Neuron (in vitro differentiated cells): ENCODE data around the gene CELF3.
"Not testable (repeated sequence)": the region's sequence is repeated elsewhere in the genome, so short reads cannot be mapped to it uniquely, and the experiment has no call there.

Experiments
- H2AFZ ChIP-seq: one replicate; pipeline ENCODE4 v1.6.1; 2013; ENCODE audit warnings: low read depth, mild to moderate bottlenecking, inconsistent platforms, low read length, moderate library complexity
- H3K27me3 ChIP-seq: one replicate; pipeline ENCODE4 v1.6.1; 2013; ENCODE audit warnings: low read length; ENCODE audit not compliant: insufficient read depth
- H3K36me3 ChIP-seq: one replicate; pipeline ENCODE4 v1.6.1; 2013; ENCODE audit warnings: low read length; ENCODE audit not compliant: insufficient read depth
- H3K4me1 ChIP-seq: one replicate; pipeline ENCODE4 v1.6.1; 2013; ENCODE audit warnings: low read length; ENCODE audit not compliant: insufficient read depth
- H3K4me3 ChIP-seq: 2 replicates; pipeline ENCODE4 v1.5.1; 2013; ENCODE audit warnings: mild to moderate bottlenecking, low read length, moderate library complexity
- H3K9me3 ChIP-seq: one replicate; pipeline ENCODE4 v1.6.1; 2013; ENCODE audit warnings: low read length

Gene CELF3

DNA sequence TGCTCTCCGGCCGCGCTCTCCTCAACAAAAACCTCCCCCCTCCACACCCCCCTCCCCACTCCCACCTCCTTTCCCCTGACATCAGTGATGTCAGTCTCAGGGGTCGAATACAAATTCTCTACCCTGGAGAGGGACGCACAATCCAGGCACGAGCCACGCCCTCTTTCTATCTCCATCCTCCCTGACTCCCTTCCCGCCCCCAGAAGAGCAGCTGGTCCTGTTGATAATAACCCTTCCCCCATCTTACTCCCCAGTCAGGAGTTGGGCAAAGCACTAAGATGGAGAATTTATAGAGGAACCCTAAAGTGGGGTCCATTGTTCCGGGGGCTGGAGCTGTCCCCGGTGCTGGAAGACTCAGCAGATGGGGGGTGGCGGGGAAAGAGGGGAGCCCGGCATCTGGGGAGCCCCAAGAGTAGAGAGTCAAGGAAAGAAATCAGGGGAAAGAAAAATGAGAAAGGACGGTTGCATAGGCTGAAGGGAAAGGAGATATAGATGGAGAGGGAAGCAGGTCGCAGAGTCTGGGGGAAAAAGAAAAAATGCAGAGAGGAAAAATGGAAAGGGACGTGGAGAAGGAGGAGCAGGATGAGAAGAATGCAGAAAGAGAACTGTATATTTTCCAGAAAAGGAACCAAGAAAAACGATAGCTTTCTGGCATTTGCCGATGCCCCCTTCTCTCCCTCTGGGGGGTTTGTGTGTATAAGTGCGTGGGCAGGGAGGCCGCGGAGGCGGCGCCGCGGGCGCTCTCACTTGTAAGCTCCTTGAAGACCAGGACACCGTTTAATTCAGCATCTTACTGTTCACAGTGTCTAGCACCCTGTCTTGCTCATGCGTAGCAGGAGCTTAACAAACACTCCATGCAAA, at the start of gene CELF3:
TSS of gene CELF3 (minus strand) at position 33 of the 861 bp plus-strand sequence. CDS start 783 bp downstream, outside the sequence.
- Histone ChIP-seq H3K4me3 (peak within 1 kb of the TSS; percentile 51), H3K27me3 (peaks cover 12% of the 10 kb centered on the region), H2AFZ (peak within 1 kb of the TSS; percentile 21), H3K9me3 (no peaks in the 10 kb centered on the region), H3K36me3 (no peaks in the 10 kb centered on the region), H3K4me1 (peaks cover 54% of the 10 kb centered on the region)

DNA sequence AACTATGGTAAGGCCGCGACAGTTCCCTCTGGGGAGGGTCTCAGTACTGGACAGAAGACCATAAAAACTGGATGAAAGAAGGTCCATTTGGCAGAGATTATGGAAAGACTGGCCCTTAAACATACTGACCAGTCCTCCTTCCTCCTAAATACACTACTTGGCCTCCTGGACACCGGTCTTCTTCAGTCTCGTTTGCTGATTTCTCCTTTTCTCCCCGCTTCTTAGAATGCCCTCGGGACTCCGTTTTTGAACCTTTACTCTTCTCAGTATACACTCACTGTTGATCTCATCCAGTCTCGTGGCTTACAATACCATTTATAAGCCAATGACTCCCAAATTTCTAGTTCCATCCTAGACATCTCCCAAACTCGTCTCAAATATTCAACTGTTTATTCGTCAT, 47.4 kb upstream of the CELF3 start:
- Histone ChIP-seq H3K4me1 (peaks cover 16% of the 10 kb centered on the region), H3K36me3 (peaks cover 28% of the 10 kb centered on the region), H3K4me3 (peak overlapping the region; percentile 95), H3K9me3 (no peaks in the 10 kb centered on the region), H2AFZ (peak overlapping the region; percentile 97), H3K27me3 (no peaks in the 10 kb centered on the region)

DNA sequence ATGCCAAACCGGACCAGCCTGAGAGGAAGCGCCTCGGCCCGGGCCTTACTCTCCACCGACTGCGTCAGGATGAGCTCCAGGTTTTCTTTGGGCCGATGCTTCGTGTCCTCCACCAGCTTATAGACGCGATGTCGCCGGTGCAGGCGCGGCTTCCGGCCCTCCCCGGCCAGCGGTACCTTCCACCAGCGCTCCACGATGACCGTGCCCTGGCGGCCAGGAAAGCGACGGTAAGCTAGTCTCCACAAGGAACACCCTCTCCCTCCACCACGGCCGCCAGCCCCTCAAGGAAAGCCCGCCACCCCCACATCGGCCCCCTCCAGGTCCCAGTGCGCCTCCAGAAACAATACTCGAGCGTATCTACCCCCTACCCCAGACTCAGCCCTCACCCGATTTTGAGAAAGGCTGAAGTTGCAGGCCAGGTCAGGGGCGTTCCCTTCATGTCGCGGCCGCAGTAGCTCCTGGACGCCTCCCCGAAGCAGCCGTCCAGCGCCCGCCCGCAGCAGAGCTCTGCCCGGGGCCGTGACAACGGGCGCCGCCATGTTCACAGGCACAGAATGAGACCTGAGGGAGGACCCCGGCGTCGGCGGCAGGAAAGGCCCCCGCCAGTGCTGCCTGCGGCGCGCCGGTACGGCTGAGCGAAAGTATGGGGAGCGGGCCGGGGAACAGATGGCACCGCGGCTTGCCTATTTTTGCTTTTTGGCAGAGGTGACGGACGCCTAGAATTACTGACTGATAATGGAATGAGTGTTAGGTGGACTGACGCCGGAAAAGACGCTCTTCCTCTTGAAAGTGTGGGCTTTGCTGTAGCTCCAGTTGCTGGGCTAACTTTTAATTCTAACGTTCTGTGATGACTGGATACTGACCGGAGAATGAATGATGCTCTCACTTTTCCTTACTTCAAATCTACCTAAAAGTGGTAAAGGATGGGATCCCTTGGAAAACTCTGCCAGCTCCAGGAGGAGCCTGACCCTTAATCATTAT, 46.6 kb upstream of the CELF3 start, which contains the start of gene MRPL9:
TSS of gene MRPL9 (minus strand) at position 556 of the 981 bp plus-strand sequence. CDS start at position 539, 17 bp downstream.
- Histone ChIP-seq H3K27me3 (no peaks in the 10 kb centered on the region), H3K36me3 (peaks cover 32% of the 10 kb centered on the region), H3K4me1 (peaks cover 16% of the 10 kb centered on the region), H3K4me3 (peak within 1 kb of the TSS; percentile 95), H3K9me3 (no peaks in the 10 kb centered on the region), H2AFZ (peak within 1 kb of the TSS; percentile 97)

DNA sequence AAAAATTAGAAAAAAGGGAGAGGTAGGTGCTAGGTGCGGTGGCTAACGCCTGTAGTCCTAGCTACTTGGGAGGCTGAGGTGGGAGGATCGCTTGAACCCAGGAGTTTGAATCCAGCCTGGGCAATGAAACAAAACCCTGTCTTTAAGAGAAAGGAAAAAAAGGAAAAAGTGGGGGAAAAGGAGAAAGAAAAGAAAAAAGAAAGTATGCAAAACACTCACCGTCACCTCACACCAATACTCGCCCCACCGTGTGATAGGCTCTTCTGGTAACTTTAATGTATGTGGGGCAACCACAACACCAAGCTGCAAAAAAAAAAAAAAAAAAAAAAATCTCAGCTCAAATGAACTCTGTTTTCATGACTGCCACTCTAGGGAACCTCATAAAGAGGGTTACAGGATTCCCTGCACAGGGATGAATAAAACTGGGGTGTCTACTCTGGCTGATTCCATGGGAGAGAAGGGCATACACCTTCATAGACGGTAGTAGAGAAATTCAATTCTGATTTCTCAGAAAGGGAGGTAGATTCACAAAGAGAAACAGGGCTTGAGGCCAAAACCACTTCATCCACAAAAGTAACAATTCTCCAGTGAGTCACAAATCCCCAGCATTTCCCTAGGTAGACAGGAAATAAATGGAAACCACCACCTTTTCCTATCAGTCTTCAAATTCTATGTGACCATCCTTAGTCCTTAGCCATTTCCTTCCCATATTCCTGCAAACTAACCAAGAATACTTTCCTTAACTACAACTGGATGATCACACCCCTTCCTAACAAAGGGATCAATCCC, 44.2 kb upstream of the CELF3 start:
- Histone ChIP-seq H3K27me3 (no peaks in the 10 kb centered on the region), H3K36me3 (peaks cover 39% of the 10 kb centered on the region), H3K4me3 (no peak overlapping the region), H2AFZ (no peak overlapping the region), H3K9me3 (no peaks in the 10 kb centered on the region), H3K4me1 (peaks cover 16% of the 10 kb centered on the region)

DNA sequence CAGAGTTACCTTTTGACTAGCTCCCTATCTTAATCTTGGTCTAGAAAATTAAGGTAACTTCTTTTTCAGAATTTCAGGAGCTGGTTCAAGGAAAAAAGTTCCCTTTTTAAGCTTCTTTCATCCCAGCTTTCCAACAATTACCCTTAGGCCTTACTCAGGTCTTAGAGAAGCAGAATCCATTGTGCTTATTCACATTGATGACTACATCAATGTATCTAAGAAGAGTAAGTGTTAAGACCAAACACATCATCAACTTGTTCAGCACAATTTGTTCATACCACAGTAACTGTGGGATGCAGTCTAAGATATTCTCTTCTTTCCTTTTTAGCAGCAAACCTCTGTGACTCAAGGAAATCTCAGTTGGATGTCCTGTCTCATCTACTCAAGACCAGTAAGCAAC, 42.6 kb upstream of the CELF3 start:
- Histone ChIP-seq H3K4me3 (no peak overlapping the region), H3K36me3 (peaks cover 39% of the 10 kb centered on the region), H2AFZ (no peak overlapping the region), H3K27me3 (no peaks in the 10 kb centered on the region), H3K4me1 (peaks cover 13% of the 10 kb centered on the region), H3K9me3 (no peaks in the 10 kb centered on the region)

DNA sequence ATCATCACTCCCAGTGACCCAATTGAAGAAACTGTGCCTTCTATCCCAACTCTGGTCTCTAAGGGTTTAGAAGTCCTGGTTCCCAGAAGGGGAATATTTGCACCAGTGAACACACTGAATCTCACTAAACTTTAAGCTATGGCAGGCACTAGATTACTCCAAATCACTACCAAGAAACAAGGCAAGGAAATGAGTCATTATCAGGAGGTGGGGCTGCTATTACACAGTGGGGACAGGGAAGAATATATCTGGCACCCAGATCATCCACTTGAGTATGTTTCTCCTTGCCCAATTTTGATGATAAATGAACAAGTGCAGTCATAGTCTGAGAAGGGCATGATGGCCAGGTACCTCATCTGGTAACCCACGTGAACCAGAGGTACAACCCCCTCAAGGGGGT, 39.7 kb upstream of the CELF3 start:
- no peak overlapping the region for H3K4me3 ChIP-seq
- peaks cover 31% of the 10 kb centered on the region for H3K36me3 ChIP-seq
- no peaks in the 10 kb centered on the region for H3K27me3 ChIP-seq
- H3K9me3 ChIP-seq, result no peaks in the 10 kb centered on the region
- no peaks in the 10 kb centered on the region for H3K4me1 ChIP-seq
- H2AFZ ChIP-seq, result no peak overlapping the region

DNA sequence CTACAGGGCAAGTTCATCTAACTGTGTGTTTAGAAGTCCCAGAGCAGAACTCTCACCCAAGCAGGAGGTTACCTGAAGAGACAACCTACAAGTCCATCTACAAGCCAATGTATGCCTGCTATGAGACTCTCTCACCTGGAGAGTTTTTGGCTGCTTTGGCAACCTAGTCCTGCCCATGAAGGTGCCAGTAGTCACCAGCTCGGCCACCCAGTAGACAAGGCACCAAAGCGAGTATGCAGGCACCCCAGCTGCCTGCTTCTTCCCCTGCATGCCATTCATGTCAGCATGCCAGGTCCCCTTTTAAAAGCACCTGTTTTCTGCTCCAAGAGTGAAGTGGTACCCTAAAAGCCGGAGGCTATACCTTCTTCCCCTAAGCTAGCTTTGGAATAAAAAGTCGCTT, 24.9 kb upstream of the CELF3 start:
- H2AFZ ChIP-seq, result no peak overlapping the region
- peaks cover 10% of the 10 kb centered on the region for H3K27me3 ChIP-seq

DNA sequence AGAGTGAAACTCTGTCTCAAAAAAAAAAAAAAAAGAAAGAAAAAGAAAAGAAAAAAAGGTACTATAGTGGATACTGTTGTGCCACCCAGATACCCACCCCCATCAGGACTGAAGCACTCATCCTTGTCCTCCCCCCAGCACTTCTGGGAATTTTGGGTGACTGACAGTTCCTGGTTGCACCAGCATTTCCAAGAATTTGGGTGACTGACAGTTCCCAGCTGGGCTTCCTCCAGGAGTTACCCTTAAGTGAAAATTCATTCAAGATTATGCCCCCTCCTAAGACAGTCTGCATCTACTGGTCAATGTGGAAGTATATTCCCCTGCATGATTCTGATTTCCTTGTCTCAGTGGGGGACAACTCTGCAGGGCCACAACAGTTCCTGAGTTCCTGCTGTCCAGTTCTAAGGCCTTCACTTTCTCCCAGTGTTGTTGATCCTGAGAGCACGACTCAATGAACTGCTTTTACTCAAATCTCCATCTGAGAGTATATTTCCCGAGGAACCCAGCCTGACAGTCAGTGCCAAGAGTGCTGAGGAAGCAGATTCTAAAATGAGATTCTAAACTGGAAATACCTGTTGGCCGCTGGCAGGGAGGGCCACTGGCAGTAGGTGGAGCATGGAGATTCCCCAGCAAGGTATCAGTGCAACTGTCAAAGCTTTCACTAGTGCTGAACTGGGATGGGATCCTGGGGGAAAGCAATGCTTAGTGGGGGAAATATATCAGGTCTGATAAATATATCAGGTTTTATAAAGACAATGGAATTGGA, 23.2 kb upstream of the CELF3 start:
- H3K4me3 ChIP-seq, result no peak overlapping the region
- no peaks in the 10 kb centered on the region for H3K36me3 ChIP-seq
- H3K4me1 ChIP-seq, result no peaks in the 10 kb centered on the region
- H3K27me3 ChIP-seq, result peaks cover 10% of the 10 kb centered on the region
- H2AFZ ChIP-seq, result no peak overlapping the region
- H3K9me3 ChIP-seq, result peaks cover 9% of the 10 kb centered on the region

More for the DNA sequence above, 24.9 kb upstream of the CELF3 start:
- Histone ChIP-seq H3K36me3 (no peaks in the 10 kb centered on the region), H3K4me1 (no peaks in the 10 kb centered on the region), H3K4me3 (no peak overlapping the region), H3K9me3 (peaks cover 9% of the 10 kb centered on the region)

DNA sequence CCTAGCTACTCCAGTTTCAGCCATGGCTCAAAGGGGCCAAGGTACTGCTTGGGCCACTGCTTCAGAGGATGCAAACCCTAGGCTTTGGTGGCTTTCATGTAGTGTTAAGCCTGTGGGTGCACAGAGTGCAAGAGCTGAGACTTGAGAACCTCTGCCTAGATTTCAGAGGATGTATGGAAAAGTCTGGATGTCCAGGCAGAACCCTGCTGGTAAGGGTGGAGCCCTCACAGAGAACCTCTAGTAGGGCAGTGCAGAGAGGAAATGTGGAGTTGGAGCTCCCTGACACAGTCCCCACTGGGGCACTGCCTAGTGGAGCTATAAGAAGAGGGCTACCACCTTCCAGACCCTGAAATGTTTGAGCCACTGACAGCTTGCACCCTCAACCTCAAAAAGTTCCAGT, 20.9 kb upstream of the CELF3 start:
- Histone ChIP-seq H3K4me3 (no peak overlapping the region), H3K36me3 (no peaks in the 10 kb centered on the region), H3K27me3 (peaks cover 5% of the 10 kb centered on the region), H3K9me3 (peaks cover 9% of the 10 kb centered on the region), H3K4me1 (no peaks in the 10 kb centered on the region), H2AFZ (no peak overlapping the region)

DNA sequence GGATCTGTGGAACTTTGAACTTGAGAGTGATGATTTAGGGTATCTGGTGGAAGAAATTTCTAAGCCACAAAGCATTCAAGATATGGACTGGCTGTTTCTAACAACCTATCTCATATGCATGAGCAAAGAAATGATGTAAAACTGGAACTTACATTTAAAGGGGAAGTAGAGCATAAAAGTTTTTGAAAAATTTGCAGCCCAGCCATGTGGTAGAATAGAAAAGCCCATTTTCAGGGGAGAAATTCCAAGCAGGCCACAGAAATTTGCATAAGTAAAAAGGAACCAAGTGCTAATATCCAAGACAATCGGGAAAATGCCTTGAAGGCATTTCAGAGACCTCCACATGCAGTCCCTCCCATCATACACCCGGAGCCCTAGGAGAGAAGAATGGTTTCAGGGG, 20.4 kb upstream of the CELF3 start:
- Histone ChIP-seq H3K9me3 (peaks cover 9% of the 10 kb centered on the region), H3K36me3 (no peaks in the 10 kb centered on the region), H2AFZ (no peak overlapping the region), H3K27me3 (peaks cover 2% of the 10 kb centered on the region), H3K4me1 (no peaks in the 10 kb centered on the region), H3K4me3 (no peak overlapping the region)

DNA sequence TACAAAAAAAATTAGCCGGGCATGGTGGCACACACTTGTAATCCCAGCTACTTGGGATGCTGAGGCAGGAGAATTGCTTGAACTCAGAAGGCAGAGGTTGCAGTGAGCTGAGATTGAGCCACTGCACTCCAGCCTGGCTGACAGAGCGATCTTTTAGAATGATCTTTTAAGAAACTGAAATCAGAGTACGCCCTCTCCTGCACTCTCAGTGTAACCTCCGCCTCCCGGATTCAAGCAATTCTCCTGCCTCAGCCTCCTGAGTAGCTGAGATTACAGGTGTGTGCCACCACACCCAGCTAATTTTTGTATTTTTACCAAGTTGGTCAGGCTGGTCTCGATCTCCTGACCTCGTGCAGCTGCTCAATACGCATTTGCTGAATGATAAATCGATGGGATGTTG, 17.4 kb upstream of the CELF3 start:
- not testable (repeated sequence) for H2AFZ ChIP-seq, H3K4me3 ChIP-seq, H3K27me3 ChIP-seq, H3K36me3 ChIP-seq, H3K4me1 ChIP-seq, H3K9me3 ChIP-seq

DNA sequence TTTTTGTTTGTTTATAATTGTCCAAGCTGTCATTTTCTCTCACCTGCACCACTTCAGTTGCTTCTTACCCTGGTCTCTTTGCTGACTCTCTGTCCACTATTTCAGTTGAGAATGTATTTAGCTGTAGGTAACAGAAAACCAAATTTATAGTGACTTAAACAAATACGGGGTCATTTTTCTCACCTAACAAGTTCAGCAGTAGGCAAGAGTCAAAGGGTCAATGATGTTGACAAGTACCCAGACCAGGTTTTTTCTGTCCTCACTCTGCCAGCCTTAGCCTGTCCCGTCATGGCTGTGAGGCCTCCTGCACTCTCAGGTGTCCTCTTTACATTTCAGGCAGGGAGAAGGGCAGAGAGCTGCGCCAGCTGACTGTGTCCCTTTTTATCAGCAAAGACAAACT, 16.5 kb upstream of the CELF3 start:
- H2AFZ ChIP-seq, result no peak overlapping the region
- H3K27me3 ChIP-seq, result no peaks in the 10 kb centered on the region
- no peaks in the 10 kb centered on the region for H3K36me3 ChIP-seq
- peaks cover 10% of the 10 kb centered on the region for H3K4me1 ChIP-seq
- H3K9me3 ChIP-seq, result peaks cover 7% of the 10 kb centered on the region
- no peak overlapping the region for H3K4me3 ChIP-seq
